PC-3 (cell line): Measurements from ENCODE around the gene WDPCP. TPM values are rescaled to one million over a fixed set of nuclear protein-coding genes. Genes with fewer than 3 reads are reported as not detected.

ENCODE experiments used
- ATAC-seq: fragments of 200-7000 bp; cut with Tn5 transposase; 2 replicates; pipeline ENCODE4 v1.9.1; 2020; ENCODE audit warnings: mild to moderate bottlenecking, moderate library complexity
- BruUV-seq: library from RNA; stranded (reverse); fragments of 400-500 nt; replicated peaks from 2 replicates; lab custom pipeline; 2021; lab: Mats Ljungman, UMichigan
- CTCF ChIA-PET: fragments of 300-600 bp; sonication (Branson Sonifier 250); formaldehyde crosslinking; loops from one replicate; lab custom pipeline; 2022; ENCODE audit warnings: antibody characterized with exemption; lab: Charles Lee
- POLR2A ChIA-PET: fragments of 300-600 bp; sonication (Branson Sonifier 250); formaldehyde crosslinking; loops from one replicate; lab custom pipeline; 2022; ENCODE audit warnings: antibody characterized with exemption; ENCODE audit not compliant: unreplicated experiment; lab: Charles Lee
- DNase-seq: peaks from one replicate; pipeline ENCODE4 v3.0.0-alpha.2; 2015
- H2AFZ ChIP-seq: fragments of 300-600 bp; sonication (generic); 2 replicates; pipeline ENCODE4 v1.6.0; 2016; ENCODE audit warnings: antibody characterized with exemption, low read length
- H3F3A ChIP-seq: fragments of 300-600 bp; sonication (generic); one replicate; pipeline ENCODE4 v1.6.0; 2017; ENCODE audit warnings: antibody characterized with exemption, low read length, control low read depth, mild to moderate bottlenecking; ENCODE audit not compliant: unreplicated experiment
- H3K27ac ChIP-seq: fragments of 300-600 bp; sonication (generic); 2 replicates; pipeline ENCODE4 v1.5.1; 2016; ENCODE audit warnings: mild to moderate bottlenecking, low read length
- H3K27me3 ChIP-seq: fragments of 300-600 bp; sonication (generic); 2 replicates; pipeline ENCODE4 v1.6.1; 2016; ENCODE audit warnings: low read length, mixed read lengths
- H3K36me3 ChIP-seq: fragments of 300-600 bp; sonication (generic); 2 replicates; pipeline ENCODE4 v1.6.1; 2016; ENCODE audit warnings: low read depth, mixed run types, low read length, mixed read lengths
- H3K4me1 ChIP-seq: fragments of 300-600 bp; sonication (generic); 2 replicates; pipeline ENCODE4 v1.5.1; 2016; ENCODE audit warnings: low read length; ENCODE audit not compliant: insufficient read depth
- H3K4me2 ChIP-seq: fragments of 300-600 bp; sonication (generic); 2 replicates; pipeline ENCODE4 v1.6.0; 2016; ENCODE audit warnings: low read length
- H3K4me3 ChIP-seq: fragments of 300-600 bp; sonication (generic); 2 replicates; pipeline ENCODE4 v1.5.1; 2016; ENCODE audit warnings: mild to moderate bottlenecking, low read length, mixed read lengths
- H3K79me2 ChIP-seq: fragments of 300-600 bp; sonication (generic); 2 replicates; pipeline ENCODE4 v1.6.1; 2017; ENCODE audit warnings: low read length, mixed read lengths
- H3K9ac ChIP-seq: fragments of 300-600 bp; sonication (generic); 2 replicates; pipeline ENCODE4 v1.6.0; 2016; ENCODE audit warnings: mild to moderate bottlenecking, low read length
- H3K9me2 ChIP-seq: fragments of 300-600 bp; sonication (generic); replicated peaks from 2 replicates; pipeline ENCODE4 v1.6.1; 2016; ENCODE audit warnings: mixed run types, low read length, mixed read lengths
- H3K9me3 ChIP-seq: fragments of 300-600 bp; sonication (generic); 2 replicates; pipeline ENCODE4 v1.6.1; 2016; ENCODE audit warnings: low read length, mixed read lengths
- H4K20me1 ChIP-seq: fragments of 300-600 bp; sonication (generic); 2 replicates; pipeline ENCODE4 v1.6.1; 2016; ENCODE audit warnings: low read length, mixed read lengths
- EZH2 ChIP-seq: fragments of 300-600 bp; sonication (generic); IDR thresholded peaks from one replicate; pipeline ENCODE4 v1.6.1; 2017; ENCODE audit warnings: antibody characterized with exemption, mild to moderate bottlenecking, low read length; ENCODE audit not compliant: unreplicated experiment
- EZH2phosphoT487 ChIP-seq: fragments of 300-600 bp; sonication (generic); IDR thresholded peaks from 2 replicates; pipeline ENCODE4 v1.6.1; 2018; ENCODE audit warnings: mild to moderate bottlenecking, antibody characterized with exemption, low read length, borderline replicate concordance
- intact Hi-C: fragments of 100-400 bp; cut with micrococcal nuclease; formaldehyde crosslinking; loops from 2 replicates; pipeline ENCODE4 v1.9.0; 2023
- total RNA-seq: library from RNA; depleted of rRNA; stranded (reverse); fragments of >200 nt; gene quantifications from 2 replicates; pipeline ENCODE4 v1.2.3, GENCODE V29; 2014
- TF ChIP-seq, protein P1 (sequence below): fragments of 300-600 bp; sonication (generic); conservative IDR thresholded peaks from 2 replicates; pipeline ENCODE4 v1.5.1; 2017; ENCODE audit warnings: antibody characterized with exemption, low read depth, mild to moderate bottlenecking, low read length

WDPCP gene
- total RNA-seq, 1 experiment from 2014 or later, result 4.0 TPM

DNA sequence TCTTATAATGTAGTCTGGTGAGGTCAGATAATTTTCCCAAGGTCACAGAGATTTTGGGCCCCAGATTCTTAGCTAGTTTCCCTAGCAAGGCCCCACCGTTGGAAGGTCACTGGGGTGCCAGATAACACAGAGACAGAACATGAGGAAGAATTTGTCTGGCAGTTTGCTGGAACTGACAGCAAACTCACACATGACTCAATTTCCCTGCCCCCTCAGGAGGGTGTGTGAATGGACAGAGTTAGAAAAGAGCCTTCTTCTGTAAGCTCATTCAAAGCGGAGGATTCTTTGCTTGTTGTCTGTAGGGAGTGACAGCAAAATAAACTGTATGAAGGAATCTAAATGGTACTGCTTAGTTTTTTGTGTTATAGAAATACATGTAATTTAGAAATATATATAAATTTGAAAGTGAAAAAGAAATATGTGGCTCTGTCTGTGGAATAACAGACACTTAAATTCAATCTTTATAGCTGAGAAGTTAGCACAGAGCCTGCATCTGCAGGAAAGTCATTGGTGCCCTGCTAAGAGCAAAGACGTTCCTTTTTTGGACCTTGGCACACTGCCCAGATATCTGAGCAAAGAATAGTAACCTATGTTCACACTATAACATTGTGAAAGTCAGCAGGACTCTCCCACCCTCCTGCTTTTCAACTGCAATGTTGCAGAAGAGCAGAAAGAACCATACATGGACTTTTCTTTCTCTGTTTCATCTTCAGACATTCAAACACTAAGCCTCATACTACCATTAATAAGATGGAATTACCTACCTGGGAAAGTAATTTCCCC lies 2.5 kb upstream of the WDPCP start:
- Histone ChIP-seq H3K27me3 (no peaks in the 10 kb centered on the region), H4K20me1 (no peaks in the 10 kb centered on the region; the same call in 1 of the 2 replicates), H3K27ac (no peak overlapping the region), H3K4me2 (peak overlapping the region; percentile 86), H3K9ac (no peak overlapping the region), H3F3A (no peaks in the 10 kb centered on the region), H3K9me3 (no peaks in the 10 kb centered on the region), H2AFZ (no peak overlapping the region), H3K4me3 (peak overlapping the region; percentile 82), H3K4me1 (peaks cover 29% of the 10 kb centered on the region), H3K79me2 (peaks cover 89% of the 10 kb centered on the region), H3K36me3 (peaks cover 19% of the 10 kb centered on the region; the same call in 1 of the 2 replicates), H3K9me2 (no peaks in the 10 kb centered on the region)
- CTCF ChIA-PET, result interaction anchor here (0.6 kb wide), 2 partner anchors 8 to 271 kb away, joined by 4 to 5 read pairs; no protein-coding TSS in a partner anchor
- POLR2A ChIA-PET, result interaction anchor here (0.6 to 0.8 kb wide), 2 partner anchors 671 to 897 kb away, joined by 6 read pairs; no protein-coding TSS in a partner anchor
- TF ChIP-seq EZH2 (no peak), EZH2phosphoT487 (no peak)
- TF ChIP-seq, protein P1, sequence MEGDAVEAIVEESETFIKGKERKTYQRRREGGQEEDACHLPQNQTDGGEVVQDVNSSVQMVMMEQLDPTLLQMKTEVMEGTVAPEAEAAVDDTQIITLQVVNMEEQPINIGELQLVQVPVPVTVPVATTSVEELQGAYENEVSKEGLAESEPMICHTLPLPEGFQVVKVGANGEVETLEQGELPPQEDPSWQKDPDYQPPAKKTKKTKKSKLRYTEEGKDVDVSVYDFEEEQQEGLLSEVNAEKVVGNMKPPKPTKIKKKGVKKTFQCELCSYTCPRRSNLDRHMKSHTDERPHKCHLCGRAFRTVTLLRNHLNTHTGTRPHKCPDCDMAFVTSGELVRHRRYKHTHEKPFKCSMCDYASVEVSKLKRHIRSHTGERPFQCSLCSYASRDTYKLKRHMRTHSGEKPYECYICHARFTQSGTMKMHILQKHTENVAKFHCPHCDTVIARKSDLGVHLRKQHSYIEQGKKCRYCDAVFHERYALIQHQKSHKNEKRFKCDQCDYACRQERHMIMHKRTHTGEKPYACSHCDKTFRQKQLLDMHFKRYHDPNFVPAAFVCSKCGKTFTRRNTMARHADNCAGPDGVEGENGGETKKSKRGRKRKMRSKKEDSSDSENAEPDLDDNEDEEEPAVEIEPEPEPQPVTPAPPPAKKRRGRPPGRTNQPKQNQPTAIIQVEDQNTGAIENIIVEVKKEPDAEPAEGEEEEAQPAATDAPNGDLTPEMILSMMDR, result no peak
- intact Hi-C loops, result no loop called here
- no peak for ATAC-seq
- DNase-seq, result no peak
- BruUV-seq, result no TSS peak

DNA sequence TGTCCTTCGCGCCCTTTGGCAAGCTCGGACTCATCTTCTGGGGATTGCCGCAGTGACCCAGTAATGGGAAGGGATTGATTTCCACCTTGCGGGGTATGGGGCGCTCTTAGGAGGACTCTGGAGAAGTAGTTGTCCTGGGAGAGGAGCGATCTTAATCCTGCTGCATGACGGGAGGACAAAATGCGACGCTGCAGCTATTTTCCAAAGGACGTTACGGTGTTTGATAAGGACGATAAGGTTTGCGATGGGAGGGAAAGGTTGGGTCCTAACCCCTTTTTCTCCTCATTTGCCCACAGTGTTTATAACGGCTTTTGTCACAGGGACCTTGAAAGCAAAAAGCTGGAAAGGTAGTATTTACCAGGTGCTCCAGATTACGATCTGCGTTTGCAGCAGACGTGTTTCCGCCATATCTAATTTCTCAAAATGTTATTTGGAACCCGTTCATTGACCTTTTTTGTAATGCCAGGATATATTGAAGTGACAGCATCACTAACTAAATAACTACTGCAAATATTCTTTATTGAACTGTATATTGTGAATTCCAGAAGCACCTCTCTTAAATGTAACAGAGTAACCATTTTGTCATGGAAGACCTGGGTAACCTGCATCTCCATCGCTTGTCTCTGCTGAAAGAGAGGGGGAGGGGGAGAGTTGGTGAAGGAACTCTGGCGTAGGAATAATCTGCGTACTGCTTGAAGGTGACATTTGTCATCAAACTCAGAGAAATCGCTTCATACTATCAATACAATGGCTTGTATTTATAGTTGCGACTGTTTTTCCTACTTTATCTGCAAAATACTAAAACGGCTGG lies 1.1 kb upstream of the WDPCP start:
- Histone ChIP-seq H3K9me3 (no peaks in the 10 kb centered on the region), H3K4me3 (peak overlapping the region; percentile 82), H3K4me1 (peaks cover 29% of the 10 kb centered on the region), H3K9ac (peak overlapping the region; percentile 82), H2AFZ (peak overlapping the region; percentile 78), H3F3A (no peaks in the 10 kb centered on the region), H3K27ac (peak overlapping the region; percentile 73), H3K27me3 (no peaks in the 10 kb centered on the region), H3K79me2 (peaks cover 82% of the 10 kb centered on the region), H3K36me3 (peaks cover 7% of the 10 kb centered on the region; the same call in 1 of the 2 replicates), H3K9me2 (no peaks in the 10 kb centered on the region), H4K20me1 (no peaks in the 10 kb centered on the region; the same call in 1 of the 2 replicates), H3K4me2 (peak overlapping the region; percentile 86)
- peak; percentile 16 for ATAC-seq
- ChIA-PET CTCF (no interaction called here), POLR2A (interaction anchor here (0.6 kb wide), 1 partner anchor 44 kb away, joined by 3 read pairs; no protein-coding TSS in a partner anchor)
- BruUV-seq, result TSS peak; percentile 73
- intact Hi-C loops, result loop anchor here (2.0 to 5.0 kb wide), 3 partner anchors 25 to 303 kb away; no protein-coding TSS in a partner anchor
- no peak for TF ChIP-seq EZH2phosphoT487
- no peak for TF ChIP-seq EZH2
- TF ChIP-seq, protein P1, result no peak
- DNase-seq, result peak; percentile 23
